RWPE2 (cell line): ENCODE results near the gene DVL3.

Experiments
- ATAC-seq: fragments of 200-7000 bp; cut with Tn5 transposase; 3 replicates; pipeline ENCODE4 v1.9.1; 2021; ENCODE audit warnings: low read depth
- DNase-seq: peaks from one replicate; pipeline ENCODE4 v3.0.0-alpha.2; 2020; ENCODE audit warnings: low spot score
- H3K27ac ChIP-seq: fragments of 450-650 bp; 2 replicates; pipeline ENCODE4 v1.5.1; 2017; ENCODE audit warnings: mild to moderate bottlenecking; ENCODE audit not compliant: poor library complexity, severe bottlenecking
- H3K27me3 ChIP-seq: fragments of 250-450 bp; sonication (Bioruptor Pico); 2 replicates; pipeline ENCODE4 v1.5.1; 2021; ENCODE audit warnings: mild to moderate bottlenecking, moderate library complexity; ENCODE audit not compliant: insufficient read depth, poor library complexity, severe bottlenecking
- H3K36me3 ChIP-seq: fragments of 250-450 bp; sonication (Bioruptor Pico); 2 replicates; pipeline ENCODE4 v1.5.1; 2020; ENCODE audit warnings: low read depth, mild to moderate bottlenecking, moderate library complexity
- H3K4me1 ChIP-seq: fragments of 250-450 bp; sonication (Bioruptor Pico); 2 replicates; pipeline ENCODE4 v1.5.1; 2021; ENCODE audit warnings: mild to moderate bottlenecking, moderate library complexity; ENCODE audit not compliant: insufficient read depth, poor library complexity, severe bottlenecking
- H3K4me3 ChIP-seq: fragments of 250-450 bp; sonication (Bioruptor Pico); 2 replicates; pipeline ENCODE4 v1.5.1; 2021; ENCODE audit warnings: mild to moderate bottlenecking, moderate library complexity; ENCODE audit not compliant: severe bottlenecking
- H3K9me3 ChIP-seq: fragments of 250-450 bp; sonication (Bioruptor Pico); 2 replicates; pipeline ENCODE4 v1.5.1; 2021; ENCODE audit warnings: mild to moderate bottlenecking, moderate library complexity; ENCODE audit not compliant: severe bottlenecking
- CTCF ChIP-seq: fragments of 450-650 bp; IDR thresholded peaks from one replicate; pipeline ENCODE4 v1.5.1; 2017; ENCODE audit warnings: mild to moderate bottlenecking, moderate library complexity; ENCODE audit not compliant: poor library complexity, severe bottlenecking

Gene DVL3

GRCh38 chr3:184186184-184186901, 31.2 kb downstream of the DVL3 start, which contains the start of gene ABCF3:
Gene ABCF3 (plus strand): TSS chr3:184186199. CDS start chr3:184186208, 9 bp downstream.
- DNase-seq (no peak), ATAC-seq (peak; percentile 30)
- Histone ChIP-seq H3K9me3 (no peaks in the 10 kb centered on the region), H3K27ac (peak within 1 kb of the TSS; percentile 61), H3K27me3 (no peaks in the 10 kb centered on the region), H3K36me3 (peaks cover 72% of the 10 kb centered on the region), H3K4me3 (peak within 1 kb of the TSS; percentile 76), H3K4me1 (peaks cover 3% of the 10 kb centered on the region)
- no peak for TF ChIP-seq CTCF

GRCh38 chr3:184186902-184187207, 31.7 kb downstream of the DVL3 start:
- no peak for DNase-seq
- Histone ChIP-seq H3K27ac (no peak overlapping the region), H3K4me3 (peak overlapping the region; percentile 76), H3K4me1 (peaks cover 3% of the 10 kb centered on the region), H3K27me3 (no peaks in the 10 kb centered on the region), H3K36me3 (peaks cover 69% of the 10 kb centered on the region), H3K9me3 (no peaks in the 10 kb centered on the region)
- TF ChIP-seq CTCF = no peak
- ATAC-seq = no peak

GRCh38 chr3:184188080-184188479, 32.9 kb downstream of the DVL3 start:
- TF ChIP-seq CTCF = no peak
- H3K27ac ChIP-seq = no peak overlapping the region
- peaks cover 67% of the 10 kb centered on the region for H3K36me3 ChIP-seq
- H3K4me3 ChIP-seq = no peak overlapping the region
- no peaks in the 10 kb centered on the region for H3K27me3 ChIP-seq
- peaks cover 3% of the 10 kb centered on the region for H3K4me1 ChIP-seq
- DNase-seq = no peak
- no peaks in the 10 kb centered on the region for H3K9me3 ChIP-seq
- ATAC-seq = no peak

- H3K36me3 ChIP-seq = peaks cover 69% of the 10 kb centered on the region
Measured at GRCh38 chr3:184189421-184189820, 34.2 kb downstream of the DVL3 start.

More at GRCh38 chr3:184189421-184189820, 34.2 kb downstream of the DVL3 start:
- no peak overlapping the region for H3K27ac ChIP-seq
- ATAC-seq (no peak), DNase-seq (no peak)
- H3K9me3 ChIP-seq = no peaks in the 10 kb centered on the region
- peaks cover 3% of the 10 kb centered on the region for H3K4me1 ChIP-seq
- no peak for TF ChIP-seq CTCF
- no peak overlapping the region for H3K4me3 ChIP-seq
- no peaks in the 10 kb centered on the region for H3K27me3 ChIP-seq
